Measurements from ENCODE around the gene GPRC5A. TPM values are rescaled to one million over a fixed set of nuclear protein-coding genes. Genes with fewer than 3 reads are reported as not detected.

The GPRC5A gene
- total RNA-seq, 1 donor from 2014 or later, result not detected

- Mint-ChIP-seq H3K27me3 (peaks cover 15% of the 10 kb centered on the region), H3K4me3 (no peak overlapping the region), H3K27ac (no peak overlapping the region), H3K4me1 (no peaks in the 10 kb centered on the region), H3K36me3 (ENCODE audit: low read depth) (no peaks in the 10 kb centered on the region), H3K9me3 (no peaks in the 10 kb centered on the region)
- ChIA-PET CTCF (no interaction called here), POLR2A (no interaction called here)
- DNase-seq, result no peak
- ATAC-seq (ENCODE audit: low read depth), result no peak
- TF ChIP-seq CTCF (IDR thresholded peaks at IDR 0.05), result no peak
- intact Hi-C loops (cut with micrococcal nuclease), result no loop called here
Observed at GRCh38 chr12:12922191-12922616, 30.8 kb downstream of the GPRC5A start.

GRCh38 chr12:12922978-12923377 lies 31.6 kb downstream of the GPRC5A start:
- CTCF ChIA-PET, result no interaction called here
- no peaks in the 10 kb centered on the region for H3K36me3 Mint-ChIP-seq (ENCODE audit: low read depth)
- H3K4me1 Mint-ChIP-seq, result no peaks in the 10 kb centered on the region
- H3K9me3 Mint-ChIP-seq, result no peaks in the 10 kb centered on the region
- no peak for DNase-seq
- no peak for ATAC-seq (ENCODE audit: low read depth)
- no peak overlapping the region for H3K27ac Mint-ChIP-seq
- no peak overlapping the region for H3K4me3 Mint-ChIP-seq
- peaks cover 11% of the 10 kb centered on the region for H3K27me3 Mint-ChIP-seq
- no peak for TF ChIP-seq CTCF (IDR thresholded peaks at IDR 0.05)
- intact Hi-C loops (cut with micrococcal nuclease), result no loop called here
- POLR2A ChIA-PET, result interaction anchor here (0.6 kb wide), 1 partner anchor 76 kb away, joined by 11 read pairs; no protein-coding TSS in a partner anchor

GRCh38 chr12:12924169-12924568 lies 32.8 kb downstream of the GPRC5A start:
- DNase-seq (no peak), ATAC-seq (ENCODE audit: low read depth) (no peak)
- no peaks in the 10 kb centered on the region for H3K36me3 Mint-ChIP-seq (ENCODE audit: low read depth)
- H3K9me3 Mint-ChIP-seq, result no peaks in the 10 kb centered on the region
- H3K27me3 Mint-ChIP-seq, result peaks cover 11% of the 10 kb centered on the region
- ChIA-PET POLR2A (no interaction called here), CTCF (no interaction called here)
- H3K4me1 Mint-ChIP-seq, result no peaks in the 10 kb centered on the region
- H3K27ac Mint-ChIP-seq, result no peak overlapping the region
- no peak for TF ChIP-seq CTCF (IDR thresholded peaks at IDR 0.05)
- intact Hi-C loops (cut with micrococcal nuclease), result no loop called here
- no peak overlapping the region for H3K4me3 Mint-ChIP-seq

GRCh38 chr12:12925388-12925787 lies 34.0 kb downstream of the GPRC5A start:
- POLR2A ChIA-PET, result no interaction called here
- no peaks in the 10 kb centered on the region for H3K36me3 Mint-ChIP-seq (ENCODE audit: low read depth)
- no peak overlapping the region for H3K4me3 Mint-ChIP-seq

GRCh38 chr12:12926571-12927071 lies 35.3 kb downstream of the GPRC5A start:
- Mint-ChIP-seq H3K27me3 (peaks cover 11% of the 10 kb centered on the region), H3K36me3 (ENCODE audit: low read depth) (no peaks in the 10 kb centered on the region), H3K4me3 (no peak overlapping the region), H3K4me1 (no peaks in the 10 kb centered on the region), H3K27ac (no peak overlapping the region), H3K9me3 (no peaks in the 10 kb centered on the region)
- DNase-seq (no peak), ATAC-seq (ENCODE audit: low read depth) (no peak)
- ChIA-PET POLR2A (no interaction called here), CTCF (no interaction called here)
- no peak for TF ChIP-seq CTCF (IDR thresholded peaks at IDR 0.05)
- intact Hi-C loops (cut with micrococcal nuclease), result no loop called here

More at GRCh38 chr12:12925388-12925787, 34.0 kb downstream of the GPRC5A start:
- no peak for DNase-seq
- H3K4me1 Mint-ChIP-seq, result no peaks in the 10 kb centered on the region
- H3K9me3 Mint-ChIP-seq, result no peaks in the 10 kb centered on the region
- CTCF ChIA-PET, result no interaction called here
- ATAC-seq (ENCODE audit: low read depth), result no peak
- no peak for TF ChIP-seq CTCF (IDR thresholded peaks at IDR 0.05)
- intact Hi-C loops (cut with micrococcal nuclease), result no loop called here
- no peak overlapping the region for H3K27ac Mint-ChIP-seq
- peaks cover 11% of the 10 kb centered on the region for H3K27me3 Mint-ChIP-seq

All from activated B cell treated with CpG ODN at 0.5 μM for 24 hours (primary cell).